HG03342 (cell line): ENCODE results near the gene KCNK7.
"Not testable (repeated sequence)": the region's sequence is repeated elsewhere in the genome, so short reads cannot be mapped to it uniquely, and the experiment has no call there.

Experiments
- ATAC-seq: cut with Tn5 transposase; IDR thresholded peaks from one replicate; pipeline ENCODE4 v1.9.1; 2021; ENCODE audit warnings: mild to moderate bottlenecking, moderate library complexity; ENCODE audit not compliant: unreplicated experiment

KCNK7 gene

DNA sequence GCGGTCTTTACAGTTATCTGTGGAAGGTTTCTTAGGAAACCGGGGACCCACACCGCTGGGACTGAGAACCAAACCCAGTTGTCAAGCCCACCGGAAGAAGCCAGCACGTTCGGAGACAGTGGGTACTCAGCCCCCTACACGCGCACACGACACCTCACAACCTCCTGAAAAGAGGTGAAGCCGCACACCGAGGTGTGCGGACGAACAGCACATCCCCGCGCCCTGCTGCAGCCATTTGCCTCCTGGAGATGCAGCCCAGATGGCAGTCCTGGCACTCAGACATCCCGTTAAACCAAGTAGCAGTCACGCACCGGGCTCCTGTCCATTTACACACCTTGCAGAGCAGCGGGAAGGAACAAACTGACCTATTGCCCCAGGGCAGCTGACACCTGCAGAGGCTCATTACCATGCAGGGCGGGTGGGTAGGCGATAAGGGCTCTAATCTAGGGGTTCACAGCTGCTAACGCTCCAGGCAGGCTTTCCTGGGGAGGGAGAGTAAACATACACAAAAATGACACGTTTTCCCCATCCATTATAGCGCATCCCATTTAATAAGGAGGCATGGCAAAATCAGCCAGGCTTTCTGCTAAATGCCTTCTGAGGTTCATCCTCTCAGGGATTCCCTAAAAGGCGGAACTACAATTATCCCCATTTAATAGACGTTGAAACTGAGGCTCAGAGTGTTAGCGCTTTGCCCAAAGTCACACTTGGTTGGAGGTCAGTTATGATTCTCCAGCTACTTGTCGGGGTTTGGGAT lies 20.6 kb downstream of the KCNK7 start:
- ATAC-seq: no peak

DNA sequence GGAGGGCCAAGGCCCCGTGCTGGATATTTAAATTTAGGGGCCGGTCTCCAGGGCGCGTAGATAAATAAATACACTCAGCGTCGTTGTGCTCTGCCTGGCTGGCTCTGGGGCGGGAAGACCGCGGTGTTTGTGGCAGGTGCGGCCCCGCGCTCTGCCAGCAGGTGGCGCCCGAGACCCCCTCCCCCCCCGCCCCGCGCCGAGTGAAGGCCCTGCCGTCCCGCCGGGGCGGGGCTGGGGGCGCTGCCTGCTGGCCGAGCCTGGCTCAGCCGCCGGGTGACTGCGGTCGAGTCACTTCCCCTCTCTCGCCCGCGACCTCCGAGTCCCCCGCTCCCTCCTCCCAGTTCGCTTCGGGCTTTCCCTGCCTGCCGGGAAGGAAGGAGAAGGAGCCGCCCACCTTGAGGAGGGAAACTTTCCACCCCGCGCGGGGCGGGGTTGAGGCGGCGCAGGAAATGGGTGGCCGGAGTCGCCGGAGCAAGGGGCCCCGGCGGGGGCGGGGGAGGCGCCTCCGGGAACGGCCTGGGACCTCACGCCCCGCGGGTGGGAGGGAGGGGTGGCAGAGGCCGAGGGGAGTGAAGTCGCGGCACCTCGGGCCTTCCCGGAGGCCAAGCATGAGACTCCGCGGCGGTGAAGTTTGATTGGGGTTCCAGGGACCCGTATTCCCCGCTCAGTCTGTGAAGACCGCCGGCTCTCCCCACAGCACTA lies 21.3 kb downstream of the KCNK7 start:
- ATAC-seq: peak; percentile 34

DNA sequence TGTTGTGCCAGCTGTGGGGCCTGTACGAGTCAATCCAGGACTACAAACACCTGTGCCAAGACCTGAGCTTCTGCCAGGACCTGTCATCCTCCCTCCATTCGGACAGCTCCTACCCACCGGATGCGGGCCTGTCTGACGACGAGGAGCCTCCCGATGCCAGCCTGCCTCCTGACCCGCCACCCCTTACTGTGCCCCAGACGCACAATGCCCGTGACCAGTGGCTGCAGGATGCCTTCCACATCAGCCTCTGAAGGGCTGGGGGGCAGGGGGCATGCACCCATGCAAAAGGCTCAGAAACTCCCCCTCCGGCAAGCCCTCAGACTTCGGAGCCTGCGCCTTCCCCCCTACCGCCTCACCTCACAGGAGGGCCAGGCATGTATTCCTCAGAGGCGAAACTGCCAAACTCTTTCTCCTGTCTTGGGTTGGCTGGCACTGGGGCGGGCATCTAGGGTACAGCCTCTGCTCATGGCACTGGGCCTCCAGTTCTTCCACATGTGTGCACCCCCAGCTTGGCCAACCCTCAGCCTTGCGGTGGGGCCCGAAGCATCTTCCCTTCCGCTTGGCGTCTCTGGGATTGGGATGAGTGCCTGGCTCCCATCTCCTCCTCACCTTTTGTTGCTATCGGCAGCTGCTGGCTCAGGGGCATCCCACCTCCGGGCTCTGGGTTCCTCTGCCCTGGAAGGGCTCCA lies 22.1 kb downstream of the KCNK7 start:
- ATAC-seq: no peak

DNA sequence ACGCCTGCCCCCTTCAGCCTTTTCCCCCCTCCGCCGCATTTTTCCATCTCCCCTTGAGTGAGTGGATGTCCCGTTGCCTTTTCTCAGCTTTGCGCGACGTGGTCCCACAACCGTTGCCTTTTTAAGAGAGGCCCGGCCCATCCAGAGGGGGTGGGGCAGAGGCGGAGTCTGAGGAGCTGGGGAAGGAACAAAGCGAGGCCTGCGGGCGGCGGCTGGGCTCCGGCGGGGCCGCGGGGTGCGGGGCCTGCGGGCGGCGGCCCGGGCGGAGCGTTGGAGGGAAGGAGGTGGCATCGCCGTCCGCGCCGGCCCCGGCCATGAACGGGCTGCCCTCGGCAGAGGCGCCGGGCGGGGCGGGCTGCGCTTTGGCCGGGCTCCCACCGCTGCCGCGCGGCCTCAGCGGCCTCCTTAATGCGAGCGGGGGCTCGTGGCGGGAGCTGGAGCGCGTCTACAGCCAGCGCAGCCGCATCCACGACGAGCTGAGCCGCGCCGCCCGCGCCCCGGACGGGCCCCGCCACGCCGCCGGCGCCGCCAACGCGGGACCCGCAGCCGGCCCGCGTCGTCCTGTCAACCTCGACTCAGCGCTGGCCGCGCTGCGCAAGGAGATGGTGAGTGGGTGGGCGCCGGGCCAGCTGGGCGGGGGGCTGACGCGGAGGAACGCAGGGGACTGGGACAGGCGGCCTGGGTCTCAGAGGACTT lies 23.1 kb downstream of the KCNK7 start, which contains the start of gene FAM89B:
TSS of gene FAM89B (plus strand) at position 183 of the 696 bp plus-strand sequence. CDS start at position 315, 132 bp downstream.
- ATAC-seq: no peak

DNA sequence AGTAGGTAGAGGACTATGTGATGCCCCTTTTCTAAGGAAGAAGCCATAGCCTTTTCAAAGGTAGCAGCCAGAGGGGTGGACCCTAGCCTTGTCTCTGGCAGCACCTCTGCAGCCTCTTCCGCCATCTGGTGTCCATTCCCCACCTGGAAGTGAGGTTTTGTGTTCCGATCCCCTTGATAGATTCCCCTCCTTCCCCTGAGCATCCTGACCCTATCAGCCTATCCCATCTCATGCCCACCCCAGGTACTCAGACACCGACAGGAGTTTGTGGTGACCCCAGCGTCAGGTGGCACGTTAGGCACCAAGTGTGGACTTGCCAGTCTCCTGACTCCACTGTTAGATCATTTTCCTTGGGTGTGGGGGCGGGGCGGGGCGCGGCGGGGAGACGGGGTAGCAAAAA lies 23.7 kb downstream of the KCNK7 start:
- no peak for ATAC-seq

DNA sequence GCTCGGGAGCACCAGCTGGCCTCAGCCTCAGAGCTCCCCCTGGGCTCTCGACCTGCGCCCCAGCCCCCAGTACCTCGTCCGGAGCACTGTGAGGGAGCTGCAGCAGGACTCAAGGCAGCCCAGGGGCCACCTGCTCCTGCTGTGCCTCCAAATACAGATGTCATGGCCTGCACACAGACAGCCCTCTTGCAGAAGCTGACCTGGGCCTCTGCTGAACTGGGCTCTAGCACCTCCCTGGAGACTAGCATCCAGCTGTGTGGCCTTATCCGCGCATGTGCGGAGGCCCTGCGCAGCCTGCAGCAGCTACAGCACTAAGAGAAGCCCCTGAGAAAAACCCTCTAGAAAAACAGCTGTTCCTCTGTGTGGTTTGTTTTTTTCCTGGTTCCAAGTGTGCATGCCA lies 24.2 kb downstream of the KCNK7 start:
- ATAC-seq: no peak

DNA sequence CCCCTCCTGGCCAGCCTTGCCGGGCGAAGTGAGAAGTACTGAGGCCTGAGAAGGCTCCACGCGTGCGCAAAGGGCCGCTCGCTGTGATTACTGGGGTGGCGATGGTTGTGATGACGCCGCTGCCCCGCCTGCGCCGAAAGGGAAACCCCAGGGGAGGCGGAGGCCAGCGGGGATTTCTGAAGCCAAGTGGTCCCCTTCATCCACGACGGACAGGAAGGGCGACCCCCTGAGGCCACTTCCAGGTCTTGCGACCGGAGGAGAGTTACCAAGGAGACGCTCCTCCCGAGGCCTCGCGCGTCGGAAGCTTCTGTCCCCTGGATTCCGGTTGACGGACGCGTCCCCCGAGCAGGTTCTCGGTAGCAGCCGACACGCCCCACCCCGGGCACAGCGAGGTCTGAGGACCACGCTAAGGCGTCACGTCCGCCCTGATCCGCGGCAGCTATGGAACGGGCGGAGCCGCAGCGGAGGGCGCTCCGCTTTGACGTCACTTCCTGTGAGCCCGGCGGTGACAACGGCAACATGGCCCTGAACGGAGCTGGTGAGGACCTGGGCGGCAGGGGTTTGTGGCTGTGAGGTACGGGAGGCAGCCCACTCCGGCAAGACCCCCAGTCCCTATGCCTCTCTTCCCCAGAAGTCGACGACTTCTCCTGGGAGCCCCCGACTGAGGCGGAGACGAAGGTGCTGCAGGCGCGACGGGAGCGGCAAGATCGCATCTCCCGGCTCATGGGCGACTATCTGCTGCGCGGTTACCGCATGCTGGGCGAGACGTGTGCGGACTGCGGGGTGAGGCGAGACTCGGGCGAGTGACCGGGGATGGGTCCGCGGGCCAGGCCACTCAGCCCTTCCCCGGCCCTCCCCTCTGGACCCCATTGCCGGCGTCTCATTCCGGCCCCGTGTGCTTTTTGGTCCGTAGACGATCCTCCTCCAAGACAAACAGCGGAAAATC lies 25.4 kb downstream of the KCNK7 start, which contains the start of gene ZNRD2:
TSS of gene ZNRD2 (plus strand) at position 505 of the 946 bp plus-strand sequence. CDS start at position 520, 15 bp downstream.
- ATAC-seq: peak; percentile 47

DNA sequence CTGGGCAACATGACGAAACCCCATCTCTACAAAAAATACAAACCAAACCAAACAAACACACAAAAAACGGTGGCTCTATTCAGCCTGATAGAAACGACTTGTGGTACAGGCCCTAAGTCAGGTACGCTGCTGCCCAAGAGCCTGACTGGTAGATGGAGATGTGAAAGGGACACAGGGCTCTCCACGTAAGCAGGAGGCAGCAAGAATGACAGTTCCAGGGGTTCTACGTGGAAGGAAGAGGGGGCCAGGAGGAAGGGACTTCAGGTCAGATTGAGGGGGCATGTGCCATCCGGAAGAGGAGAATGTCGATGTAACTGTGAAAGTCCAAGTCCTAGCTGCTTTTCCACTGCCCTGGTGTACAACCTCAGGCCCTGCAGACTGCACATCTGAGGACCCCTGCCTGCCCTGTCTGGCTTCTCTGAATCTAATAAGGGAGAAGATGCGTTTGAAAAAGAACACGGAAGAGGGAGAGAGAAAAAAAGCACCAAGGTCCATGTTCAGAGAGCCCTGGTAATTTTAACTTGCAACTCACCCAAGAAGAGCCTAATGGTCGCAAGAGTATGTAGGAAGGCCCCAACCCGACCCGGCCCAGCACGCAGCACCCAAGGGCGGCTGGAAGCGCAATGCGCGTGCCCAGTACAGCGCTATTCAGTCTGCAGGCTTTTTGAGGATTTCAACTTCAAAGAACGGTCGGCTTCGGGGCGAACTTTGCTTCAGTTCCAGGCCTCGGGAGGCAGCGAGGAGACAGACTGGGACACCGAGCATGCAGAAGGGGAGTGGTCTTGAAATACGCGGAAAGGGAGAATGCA lies 26.2 kb downstream of the KCNK7 start:
- ATAC-seq: no peak

DNA sequence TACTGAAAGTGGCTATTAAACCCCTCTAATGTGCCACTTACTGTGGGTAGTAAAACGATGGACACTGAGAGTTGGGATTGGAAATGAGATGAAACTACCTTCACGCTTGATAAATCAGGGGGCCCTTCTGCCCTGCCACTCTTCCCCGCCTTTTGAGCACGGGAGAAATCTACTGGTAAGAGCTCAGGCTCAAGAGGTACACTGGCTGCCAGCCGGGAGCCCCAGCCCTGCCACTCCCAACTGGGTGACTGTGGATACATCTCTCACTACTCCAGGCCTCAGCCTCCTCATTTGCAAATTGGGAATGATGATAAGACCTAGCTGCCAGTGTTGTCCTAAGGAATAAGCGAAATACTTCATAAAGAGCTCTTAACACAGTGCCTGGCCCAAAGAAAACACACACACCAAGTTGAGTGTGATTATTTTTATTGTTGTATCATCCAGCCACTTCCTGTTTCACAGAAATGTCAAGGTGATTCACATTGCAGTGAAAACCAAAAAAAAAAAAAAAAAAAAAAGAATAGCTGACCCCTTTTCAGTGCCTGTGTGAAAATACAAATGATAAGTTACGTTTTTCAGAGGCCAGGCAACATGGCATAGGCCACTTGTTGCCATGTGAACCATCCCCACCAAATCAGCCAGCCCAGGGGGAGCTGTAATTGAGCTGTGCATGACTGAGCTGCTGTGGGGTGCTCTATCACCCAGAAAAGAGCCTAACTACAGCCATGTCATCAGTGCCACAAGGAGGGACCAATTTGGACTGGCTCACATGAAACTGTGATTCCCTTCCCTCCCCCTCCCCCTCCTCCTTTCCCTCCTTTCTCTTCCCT lies 29.8 kb downstream of the KCNK7 start:
- no peak for ATAC-seq

DNA sequence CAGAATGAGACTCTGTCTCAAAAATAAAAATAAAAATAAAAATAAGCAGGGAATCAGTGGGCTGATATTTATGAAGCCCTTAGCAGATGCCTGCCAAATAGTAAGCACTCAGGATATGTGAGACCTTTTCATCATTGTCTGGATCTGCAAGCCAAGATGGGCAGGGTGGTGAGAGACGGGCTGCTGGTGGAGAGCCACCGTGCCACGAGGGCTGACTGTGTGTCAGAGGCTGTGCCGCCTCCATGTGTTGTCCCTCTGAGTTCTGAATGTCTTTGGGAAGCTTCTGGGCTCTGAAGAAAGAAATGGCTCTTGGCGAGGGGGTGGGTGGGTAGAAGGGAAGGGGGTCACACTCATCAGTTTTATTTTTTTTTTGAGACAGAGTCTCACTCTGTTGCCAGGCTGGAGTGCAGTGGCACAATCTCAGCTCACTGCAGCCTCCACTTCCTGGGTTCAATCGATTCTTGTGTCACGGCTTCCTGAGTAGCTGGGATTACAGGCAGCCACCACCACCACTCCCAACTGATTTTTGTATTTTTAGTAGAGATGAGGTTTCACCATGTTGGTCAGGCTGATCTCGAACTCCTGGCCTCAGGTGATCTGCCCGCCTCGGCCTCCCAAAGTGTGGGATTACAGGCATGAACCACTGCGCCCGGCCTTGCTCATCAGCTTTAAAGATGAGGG lies 30.6 kb downstream of the KCNK7 start:
- ATAC-seq: not testable (repeated sequence)

DNA sequence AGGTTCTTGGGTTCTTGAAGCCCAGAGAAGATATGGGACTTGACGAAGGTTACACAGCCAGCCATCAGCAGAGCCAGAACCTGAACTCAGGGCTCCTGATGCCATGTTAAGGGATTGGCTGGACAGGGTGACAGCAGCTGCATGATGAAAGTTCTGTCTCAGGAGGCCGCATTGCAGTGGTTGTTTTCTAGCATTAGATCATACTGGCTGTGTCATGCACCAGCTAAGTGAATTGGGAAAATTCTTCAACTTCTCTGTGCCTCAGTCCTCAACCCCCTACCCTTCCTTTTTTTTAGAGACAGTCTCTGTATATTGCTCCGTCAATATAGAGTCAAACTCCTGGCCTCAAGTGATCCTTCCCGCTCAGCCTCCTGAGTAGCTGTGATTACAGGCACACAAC lies 32.0 kb downstream of the KCNK7 start:
- ATAC-seq: no peak

DNA sequence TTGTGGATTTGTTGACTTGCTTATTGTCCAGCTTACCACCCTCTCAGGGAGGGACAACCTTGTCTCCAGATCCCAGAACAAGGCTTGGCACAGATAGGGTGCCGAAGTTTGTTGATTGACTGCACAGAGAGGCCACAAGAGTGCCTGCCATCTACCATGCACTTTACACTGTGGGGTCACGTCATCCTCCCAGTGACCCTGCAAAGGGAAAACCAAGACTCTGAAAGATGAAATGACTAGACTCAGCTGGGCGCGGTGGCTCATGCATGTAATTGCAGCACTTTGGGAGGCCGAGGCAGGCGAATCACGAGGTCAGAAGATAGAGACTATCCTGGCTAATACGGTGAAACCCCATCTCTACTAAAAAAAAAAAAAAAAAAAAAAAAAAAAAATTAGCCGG lies 32.8 kb downstream of the KCNK7 start:
- no peak for ATAC-seq

DNA sequence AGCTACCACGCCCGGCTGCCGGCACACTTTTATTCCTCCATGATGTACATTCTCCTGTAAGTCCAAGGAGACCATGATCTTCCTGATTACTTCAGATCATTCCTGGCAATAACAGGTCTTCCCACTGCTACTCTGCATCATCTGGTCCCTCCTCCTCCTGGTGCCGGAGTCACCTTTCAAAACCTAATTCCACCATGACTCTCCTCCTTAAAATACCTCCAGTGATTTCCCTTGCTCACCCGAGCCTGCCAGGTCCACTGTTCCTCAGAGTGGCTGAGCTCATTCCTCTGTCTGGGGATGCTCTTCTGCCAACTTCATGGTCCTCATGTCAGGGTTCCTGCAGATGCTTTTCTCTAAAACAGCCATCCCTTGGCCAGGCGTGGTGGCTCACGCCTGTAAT lies 33.6 kb downstream of the KCNK7 start:
- no peak for ATAC-seq

DNA sequence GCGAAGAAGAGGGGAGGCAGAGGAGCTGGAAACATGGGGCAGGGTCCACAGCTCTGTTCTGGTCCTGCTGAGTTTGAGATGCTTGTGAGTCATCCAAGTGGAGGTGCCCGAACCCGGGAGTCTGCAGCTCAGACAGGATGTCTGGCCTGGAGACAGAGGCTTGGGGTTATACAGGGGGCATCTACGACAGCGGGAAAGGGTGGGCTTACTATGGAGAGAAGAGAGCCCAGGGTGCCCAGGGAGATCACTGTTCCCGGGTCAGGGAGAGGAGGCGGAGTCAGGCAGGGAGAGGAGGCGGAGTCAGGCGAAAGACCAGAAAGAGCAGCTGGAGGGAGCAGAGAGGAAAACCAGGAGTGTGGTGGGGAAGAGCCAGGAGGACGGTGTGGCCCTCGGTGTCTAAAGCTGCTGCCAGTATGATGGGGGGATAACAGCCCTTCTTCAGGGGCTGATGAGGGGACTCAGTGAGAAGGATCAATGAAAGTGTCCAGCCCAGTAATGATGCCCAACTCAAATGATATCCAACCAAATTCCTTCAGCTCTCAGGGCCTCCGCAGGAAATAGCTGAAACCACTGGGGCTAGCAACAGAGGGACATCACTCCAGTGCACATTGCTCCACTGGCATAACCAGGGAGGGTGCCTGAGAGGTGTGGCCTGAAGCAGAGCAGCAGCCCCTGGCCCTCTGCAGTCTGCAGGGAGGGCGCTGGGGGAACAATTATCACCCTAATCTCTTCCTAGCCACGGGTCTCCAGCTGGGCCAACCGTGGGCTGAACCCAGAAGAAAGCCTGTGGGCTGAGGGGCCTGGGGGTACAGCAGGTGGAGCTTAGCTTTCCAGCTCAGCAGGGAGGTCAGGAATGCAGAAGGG lies 34.8 kb downstream of the KCNK7 start:
- ATAC-seq: no peak

DNA sequence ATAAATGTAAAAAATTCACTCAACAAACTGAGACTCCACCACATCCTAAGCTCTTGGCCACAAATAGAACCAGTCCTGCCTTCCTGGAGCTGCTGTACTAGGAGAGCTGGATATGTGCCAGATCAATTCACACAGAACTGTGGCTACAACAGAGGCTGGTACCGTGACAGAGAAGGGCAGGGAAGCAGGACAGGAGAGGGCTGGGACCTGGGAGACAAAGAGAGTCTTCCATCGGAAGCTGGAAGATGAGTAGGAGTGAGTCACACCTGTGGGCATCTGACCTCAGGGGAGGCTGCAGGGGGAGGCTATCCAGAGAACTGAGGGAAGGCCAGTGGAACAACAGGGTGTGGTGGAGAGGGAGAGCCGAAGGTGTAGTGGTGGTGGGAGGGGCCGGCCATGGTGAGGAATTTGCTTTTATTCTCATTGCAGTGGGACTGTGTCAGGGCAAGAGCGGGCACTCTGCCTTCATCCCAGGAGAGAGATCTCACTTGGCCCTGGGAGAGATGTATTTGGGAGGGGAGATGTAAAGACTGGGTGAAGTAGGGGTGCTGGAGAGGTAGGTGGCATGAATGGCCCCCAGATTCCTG lies 35.6 kb downstream of the KCNK7 start:
- ATAC-seq: no peak

DNA sequence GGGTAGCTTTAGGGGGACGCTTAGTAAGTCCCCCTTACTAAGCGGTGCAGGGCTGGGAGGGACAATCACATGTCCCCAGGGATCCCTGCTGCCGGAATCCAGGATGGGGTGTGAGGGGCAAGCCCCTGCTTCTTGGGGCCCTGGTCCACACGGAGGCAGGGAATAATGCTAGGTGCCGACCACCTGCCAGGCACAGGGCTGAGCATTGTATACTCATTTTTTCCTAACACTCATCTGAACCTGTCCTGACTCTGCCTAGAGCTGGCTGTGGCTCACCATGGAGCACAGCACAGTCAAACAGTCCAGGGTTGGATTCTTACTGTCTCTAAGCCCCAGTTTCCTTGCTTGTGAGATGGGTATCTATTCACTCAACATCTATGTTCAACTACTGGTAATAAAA lies 36.1 kb downstream of the KCNK7 start:
- ATAC-seq: no peak
